GM23248 (cell line): Measurements from ENCODE around the gene SLC35F2. TPM values are rescaled to one million over a fixed set of nuclear protein-coding genes. Genes with fewer than 3 reads are reported as not detected.
A peak's percentile ranks its signal among the peaks of the same experiment; 100 is the strongest.
"Not testable (repeated sequence)": the region's sequence is repeated elsewhere in the genome, so short reads cannot be mapped to it uniquely, and the experiment has no call there.

Experiments
- DNase-seq: peaks from one replicate; pipeline ENCODE4 v3.0.0-alpha.2; 2015
- H2AFZ ChIP-seq: fragments of 200-600 bp; sonication (generic); 2 replicates; pipeline ENCODE4 v1.6.1; 2016; ENCODE audit warnings: antibody characterized with exemption
- H3F3A ChIP-seq: fragments of 200-600 bp; sonication (generic); 2 replicates; pipeline ENCODE4 v1.6.1; 2016; ENCODE audit warnings: mild to moderate bottlenecking, antibody characterized with exemption, mixed run types; ENCODE audit not compliant: insufficient read depth
- H3K27ac ChIP-seq: fragments of 200-600 bp; sonication (generic); 2 replicates; pipeline ENCODE4 v1.5.1; 2016; ENCODE audit warnings: mild to moderate bottlenecking
- H3K27me3 ChIP-seq: fragments of 200-600 bp; sonication (generic); replicated peaks from 2 replicates; pipeline ENCODE4 v1.6.1; 2016; ENCODE audit warnings: mild to moderate bottlenecking; ENCODE audit not compliant: insufficient read depth
- H3K36me3 ChIP-seq: fragments of 200-600 bp; sonication (generic); 2 replicates; pipeline ENCODE4 v1.6.1; 2016; ENCODE audit warnings: low read depth, mild to moderate bottlenecking
- H3K4me1 ChIP-seq: fragments of 200-600 bp; sonication (generic); 2 replicates; pipeline ENCODE4 v1.6.1; 2016; ENCODE audit warnings: mild to moderate bottlenecking; ENCODE audit not compliant: insufficient read depth
- H3K4me2 ChIP-seq: fragments of 200-600 bp; sonication (generic); one replicate; pipeline ENCODE4 v1.6.1; 2016; ENCODE audit warnings: mild to moderate bottlenecking; ENCODE audit not compliant: unreplicated experiment
- H3K4me3 ChIP-seq: fragments of 200-600 bp; sonication (generic); 2 replicates; pipeline ENCODE4 v1.5.1; 2016; ENCODE audit warnings: mild to moderate bottlenecking
- H3K79me2 ChIP-seq: fragments of 200-600 bp; sonication (generic); 2 replicates; pipeline ENCODE4 v1.6.1; 2016; ENCODE audit warnings: mild to moderate bottlenecking; ENCODE audit not compliant: insufficient read depth
- H3K9ac ChIP-seq: fragments of 200-600 bp; sonication (generic); 2 replicates; pipeline ENCODE4 v1.6.1; 2016; ENCODE audit warnings: mild to moderate bottlenecking
- H3K9me2 ChIP-seq: fragments of 200-600 bp; sonication (generic); 2 replicates; pipeline ENCODE4 v1.6.1; 2016; ENCODE audit warnings: mixed run types, mild to moderate bottlenecking, moderate library complexity; ENCODE audit not compliant: insufficient read depth
- H3K9me3 ChIP-seq: fragments of 200-600 bp; sonication (generic); one replicate; pipeline ENCODE4 v1.6.1; 2017; ENCODE audit warnings: low read depth
- H4K20me1 ChIP-seq: fragments of 200-600 bp; sonication (generic); 2 replicates; pipeline ENCODE4 v1.6.0; 2016; ENCODE audit not compliant: insufficient read depth
- EZH2 ChIP-seq: fragments of 200-600 bp; sonication (generic); IDR thresholded peaks from 2 replicates; pipeline ENCODE4 v1.6.1; 2018; ENCODE audit warnings: antibody characterized with exemption, mild to moderate bottlenecking; ENCODE audit not compliant: insufficient read depth, poor library complexity, severe bottlenecking
- EZH2phosphoT487 ChIP-seq: fragments of 200-600 bp; sonication (generic); IDR thresholded peaks from 2 replicates; pipeline ENCODE4 v1.6.1; 2018; ENCODE audit warnings: antibody characterized with exemption, moderate library complexity, mild to moderate bottlenecking, low read depth; ENCODE audit not compliant: insufficient read depth
- whole genome bisulfite sequencing, 2 experiments: methylation state at CpG; one replicate each; pipeline ENCODE4 v1.1.6; 2015 to 2017; ENCODE audit warnings: low lambda C conversion rate in 2 of 2, low coverage in 1 of 2; ENCODE audit errors: missing lambda C conversion rate in 2 of 2; 5-methylcytosine and 5-hydroxymethylcytosine counted together
- in situ Hi-C: fragments of 300-500 bp; cut with MboI; formaldehyde crosslinking; loops from 2 replicates; pipeline ENCODE4 v1.15.0; 2020
- polyA plus RNA-seq: library from polyadenylated mRNA; unstranded; fragments of >200 nt; fragmentation: Nextera tagmentation; extraction: Ambion mirVana; gene quantifications from 2 replicates; pipeline ENCODE4 v1.2.1, GENCODE V29; 2016
- total RNA-seq: library from RNA; depleted of rRNA; stranded (reverse); fragments of >200 nt; shearing (Covaris generic); gene quantifications from 2 replicates; pipeline ENCODE4 v1.2.3, GENCODE V29; 2014

SLC35F2 gene
- total and polyA plus RNA-seq, 2 experiments from 2014 or later: 12.4 to 12.9 TPM

DNA sequence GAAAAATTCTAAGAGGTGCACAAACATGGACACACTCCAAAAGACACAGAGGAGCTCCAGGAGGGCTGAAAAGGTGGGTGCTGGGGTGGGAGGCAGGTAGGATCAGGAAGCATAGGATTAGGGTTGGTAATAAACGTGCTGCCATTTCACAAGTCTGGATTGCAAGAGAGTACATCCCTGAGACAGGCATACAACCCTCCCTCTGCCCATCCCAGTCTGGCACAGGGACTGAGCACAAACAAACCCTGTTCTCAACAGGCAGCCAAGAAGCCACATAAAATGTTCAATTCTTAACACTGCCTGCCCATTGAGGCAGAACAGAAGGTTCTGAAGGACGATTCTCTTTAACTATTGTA lies 18.5 kb downstream of the SLC35F2 start:
- Histone ChIP-seq H3K4me1 (peaks cover 33% of the 10 kb centered on the region), H4K20me1 (no peaks in the 10 kb centered on the region), H3K79me2 (peaks cover 52% of the 10 kb centered on the region), H3F3A (peaks cover 38% of the 10 kb centered on the region), H3K27me3 (no peaks in the 10 kb centered on the region), H3K9me3 (no peaks in the 10 kb centered on the region), H3K36me3 (no peaks in the 10 kb centered on the region), H2AFZ (peak overlapping the region; percentile 19; the same call in 1 of the 2 replicates), H3K9me2 (no peaks in the 10 kb centered on the region), H3K4me2 (peak overlapping the region; percentile 73), H3K27ac (peak overlapping the region; percentile 76), H3K4me3 (peak overlapping the region; percentile 51), H3K9ac (peak overlapping the region; percentile 41)
- in situ Hi-C loops: no loop called here
- 2 to 7% methylated on average over 2 of the region's 2 CpGs for WGBS, 2 experiments
- TF ChIP-seq EZH2phosphoT487: no peak
- DNase-seq: no peak

DNA sequence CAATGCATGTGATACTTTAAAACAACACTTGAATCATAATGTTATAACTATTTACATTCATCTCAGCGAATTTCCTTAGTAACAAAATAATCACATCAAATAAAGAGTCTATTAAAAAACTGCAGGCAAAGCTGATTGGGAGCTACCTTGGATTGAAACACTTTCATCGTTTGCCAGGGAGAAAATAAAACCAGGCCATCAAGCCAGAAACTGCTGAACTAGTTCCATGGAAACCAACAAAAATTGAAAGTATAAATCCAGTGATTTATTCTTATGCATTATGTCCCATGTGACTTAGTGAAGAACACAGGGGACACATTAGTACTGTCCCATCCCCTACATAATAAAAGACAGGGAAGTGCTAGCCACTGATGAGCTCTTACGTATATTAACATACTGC lies 21.7 kb downstream of the SLC35F2 start:
- WGBS, 2 experiments: 95 to 98% methylated on average over 3 of the region's 3 CpGs
- Histone ChIP-seq H3K9me3 (no peaks in the 10 kb centered on the region), H4K20me1 (no peaks in the 10 kb centered on the region), H3K27ac (no peak overlapping the region), H3K79me2 (peaks cover 69% of the 10 kb centered on the region), H3K36me3 (no peaks in the 10 kb centered on the region), H3K27me3 (no peaks in the 10 kb centered on the region), H3K9me2 (no peaks in the 10 kb centered on the region), H3K4me1 (peaks cover 24% of the 10 kb centered on the region), H2AFZ (no peak overlapping the region), H3K9ac (no peak overlapping the region), H3F3A (peaks cover 27% of the 10 kb centered on the region), H3K4me2 (no peak overlapping the region), H3K4me3 (no peak overlapping the region)
- TF ChIP-seq EZH2 (no peak), EZH2phosphoT487 (no peak)
- no peak for DNase-seq
- in situ Hi-C loops: no loop called here

DNA sequence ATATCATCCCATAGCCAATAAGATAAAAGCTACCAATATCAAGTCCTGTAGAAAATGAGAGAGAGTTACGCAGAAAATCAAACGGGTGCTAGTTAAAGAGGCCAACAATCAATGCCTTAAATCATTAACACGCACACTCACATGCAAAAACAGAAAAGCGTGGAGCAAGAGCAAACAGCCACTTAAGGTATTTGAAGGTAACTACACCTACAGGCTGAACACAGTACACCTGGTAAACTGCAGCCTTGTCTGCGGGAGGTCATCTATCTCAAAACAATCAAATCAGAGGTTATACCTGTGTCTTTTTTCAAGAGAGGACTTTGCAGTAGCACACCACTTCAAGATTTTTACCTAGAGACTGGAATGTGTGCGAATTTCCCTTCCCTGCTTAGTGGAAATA lies 23.6 kb downstream of the SLC35F2 start:
- no peaks in the 10 kb centered on the region for H3K27me3 ChIP-seq
- H3K36me3 ChIP-seq: no peaks in the 10 kb centered on the region
- no peak overlapping the region for H2AFZ ChIP-seq
- peaks cover 14% of the 10 kb centered on the region for H3F3A ChIP-seq
- no peaks in the 10 kb centered on the region for H4K20me1 ChIP-seq
- H3K9me3 ChIP-seq: no peaks in the 10 kb centered on the region
- TF ChIP-seq EZH2phosphoT487: no peak
- TF ChIP-seq EZH2: no peak
- no peak overlapping the region for H3K27ac ChIP-seq
- H3K4me3 ChIP-seq: no peak overlapping the region
- peaks cover 11% of the 10 kb centered on the region for H3K4me1 ChIP-seq
- WGBS, 2 experiments: 91 to 92% methylated on average over 6 of the region's 6 CpGs
- in situ Hi-C loops: no loop called here
- no peaks in the 10 kb centered on the region for H3K9me2 ChIP-seq
- no peak overlapping the region for H3K9ac ChIP-seq
- H3K79me2 ChIP-seq: peaks cover 84% of the 10 kb centered on the region
- DNase-seq: no peak
- H3K4me2 ChIP-seq: no peak overlapping the region

DNA sequence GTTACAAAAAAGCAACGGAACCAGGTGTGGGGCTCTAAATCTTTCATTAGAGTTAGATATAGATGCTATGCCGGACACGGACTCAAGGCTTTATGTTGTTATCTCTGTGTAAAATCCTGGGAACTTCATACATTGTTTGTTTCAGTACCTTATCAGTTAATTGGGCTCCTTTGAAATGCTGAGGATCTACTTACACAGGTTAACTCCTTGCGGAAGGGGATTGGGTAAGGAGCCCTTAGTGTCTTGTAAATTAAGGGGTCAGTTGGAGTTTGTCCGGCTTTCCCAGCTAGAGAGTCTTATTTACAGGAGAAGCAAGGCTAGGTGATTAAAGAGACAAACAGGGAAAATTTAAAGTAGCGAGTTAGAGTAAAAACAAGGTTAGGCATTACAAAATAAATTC lies 24.7 kb downstream of the SLC35F2 start:
- H3F3A ChIP-seq, H3K9ac ChIP-seq, H3K36me3 ChIP-seq, H4K20me1 ChIP-seq, DNase-seq, H3K27me3 ChIP-seq, H3K9me2 ChIP-seq, in situ Hi-C loops, H3K4me1 ChIP-seq, H3K4me2 ChIP-seq, H2AFZ ChIP-seq, H3K4me3 ChIP-seq, H3K9me3 ChIP-seq, H3K27ac ChIP-seq: not testable (repeated sequence)
- peaks cover 92% of the 10 kb centered on the region for H3K79me2 ChIP-seq
- WGBS, 2 experiments: 82 to 83% methylated on average over 6 of the region's 6 CpGs

DNA sequence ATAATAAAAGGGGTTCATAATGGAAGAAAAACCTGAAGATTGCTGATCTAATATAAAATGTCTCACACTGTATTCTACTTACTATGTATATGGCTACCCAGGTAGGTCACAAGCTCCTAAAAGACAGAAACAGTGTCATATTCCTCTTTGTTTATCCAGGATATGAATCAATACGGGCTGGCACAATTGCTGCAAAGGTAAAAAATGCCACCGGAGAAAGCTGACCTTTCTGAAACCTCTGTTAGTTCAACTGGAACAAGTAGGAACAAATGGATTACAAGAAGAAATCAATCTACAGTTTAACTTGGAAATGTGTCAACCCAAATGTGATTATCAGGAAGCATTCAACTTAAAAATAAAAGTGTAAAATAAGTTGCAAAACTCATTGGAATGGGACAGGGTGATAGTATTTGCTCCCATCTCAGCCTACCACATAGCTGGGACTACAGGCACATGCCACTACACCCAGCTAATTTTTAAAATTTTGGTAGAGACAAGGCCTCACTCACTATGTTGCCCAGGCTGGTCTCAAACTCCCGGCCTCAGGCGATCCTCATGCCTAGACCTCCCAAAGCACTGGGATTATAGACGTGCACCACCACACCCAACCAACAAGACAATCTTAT lies 27.6 kb downstream of the SLC35F2 start:
- TF ChIP-seq EZH2: no peak
- TF ChIP-seq EZH2phosphoT487: no peak
- H3K4me3 ChIP-seq: no peak overlapping the region
- no peaks in the 10 kb centered on the region for H4K20me1 ChIP-seq
- H3K36me3 ChIP-seq: no peaks in the 10 kb centered on the region
- 92 to 94% methylated on average over 5 of the region's 5 CpGs for WGBS, 2 experiments
- H2AFZ ChIP-seq: no peak overlapping the region
- no peaks in the 10 kb centered on the region for H3K27me3 ChIP-seq
- H3K4me1 ChIP-seq: no peaks in the 10 kb centered on the region
- H3K9me3 ChIP-seq: no peaks in the 10 kb centered on the region
- no peaks in the 10 kb centered on the region for H3K9me2 ChIP-seq
- H3K9ac ChIP-seq: no peak overlapping the region
- no peaks in the 10 kb centered on the region for H3F3A ChIP-seq
- no peak for DNase-seq
- no peak overlapping the region for H3K4me2 ChIP-seq
- in situ Hi-C loops: no loop called here
- no peak overlapping the region for H3K27ac ChIP-seq
- H3K79me2 ChIP-seq: peaks cover 76% of the 10 kb centered on the region
